H9 (cell line): ENCODE data around the gene EIF3K. TPM values are rescaled to one million over a fixed set of nuclear protein-coding genes. Genes with fewer than 3 reads are reported as not detected.
A peak's percentile ranks its signal among the peaks of the same experiment; 100 is the strongest.

Source experiments
- DNase-seq: peaks from one replicate; pipeline ENCODE4 v3.0.0-alpha.2; 2017
- H2AFZ ChIP-seq: one replicate; pipeline ENCODE4 v1.6.1; 2013; ENCODE audit warnings: mild to moderate bottlenecking, low read length, control low read depth, moderate library complexity
- H2AK5ac ChIP-seq: 2 replicates; pipeline ENCODE4 v1.6.1; 2013; ENCODE audit warnings: low read length, control low read depth, mixed read lengths; ENCODE audit not compliant: insufficient read length
- H2BK120ac ChIP-seq: one replicate; pipeline ENCODE4 v1.6.1; 2013; ENCODE audit warnings: low read depth, mild to moderate bottlenecking, low read length, control low read depth, inconsistent platforms; ENCODE audit not compliant: poor library complexity, severe bottlenecking
- H2BK12ac ChIP-seq: 2 replicates; pipeline ENCODE4 v1.6.1; 2013; ENCODE audit warnings: low read length, control low read depth, mixed read lengths, low read depth; ENCODE audit not compliant: insufficient read length
- H2BK15ac ChIP-seq: 2 replicates; pipeline ENCODE4 v1.6.1; 2013; ENCODE audit warnings: low read depth, low read length, control low read depth
- H2BK20ac ChIP-seq: one replicate; pipeline ENCODE4 v1.6.1; 2013; ENCODE audit warnings: low read depth, mild to moderate bottlenecking, low read length, control low read depth, inconsistent platforms; ENCODE audit not compliant: poor library complexity, severe bottlenecking
- H2BK5ac ChIP-seq: 2 replicates; pipeline ENCODE4 v1.6.1; 2013; ENCODE audit warnings: low read length, control low read depth, mixed read lengths; ENCODE audit not compliant: insufficient read length
- H3K14ac ChIP-seq: 2 replicates; pipeline ENCODE4 v1.6.1; 2013; ENCODE audit warnings: low read length, control low read depth; ENCODE audit not compliant: insufficient read depth
- H3K18ac ChIP-seq: 2 replicates; pipeline ENCODE4 v1.6.1; 2013; ENCODE audit warnings: low read depth, mild to moderate bottlenecking, mixed read lengths, low read length, control low read depth; ENCODE audit not compliant: insufficient read length
- H3K23ac ChIP-seq: 2 replicates; pipeline ENCODE4 v1.6.1; 2013; ENCODE audit warnings: low read length, control low read depth, mixed read lengths, low read depth; ENCODE audit not compliant: insufficient read length
- H3K23me2 ChIP-seq: 2 replicates; pipeline ENCODE4 v1.6.1; 2013; ENCODE audit warnings: low read depth, mild to moderate bottlenecking, mixed read lengths, low read length, control low read depth; ENCODE audit not compliant: insufficient read length, poor library complexity, severe bottlenecking
- H3K27ac ChIP-seq: 2 replicates; pipeline ENCODE4 v1.5.1; 2013; ENCODE audit warnings: low read length, control low read depth, mixed read lengths, low read depth; ENCODE audit not compliant: insufficient read length
- H3K27me3 ChIP-seq: 2 replicates; pipeline ENCODE4 v1.6.1; 2013; ENCODE audit warnings: low read length, control low read depth, inconsistent platforms; ENCODE audit not compliant: insufficient read depth
- H3K4ac ChIP-seq: 2 replicates; pipeline ENCODE4 v1.6.1; 2013; ENCODE audit warnings: low read depth, mild to moderate bottlenecking, control low read depth, inconsistent platforms, low read length, moderate library complexity
- H3K4me1 ChIP-seq: 2 replicates; pipeline ENCODE4 v1.6.1; 2013; ENCODE audit warnings: low read length, control low read depth, inconsistent platforms; ENCODE audit not compliant: insufficient read depth
- H3K4me2 ChIP-seq: 2 replicates; pipeline ENCODE4 v1.6.1; 2013; ENCODE audit warnings: low read length, control low read depth, mixed read lengths; ENCODE audit not compliant: insufficient read length, insufficient read depth
- H3K56ac ChIP-seq: 2 replicates; pipeline ENCODE4 v1.6.1; 2013; ENCODE audit warnings: low read depth, mild to moderate bottlenecking, mixed read lengths, low read length, control low read depth; ENCODE audit not compliant: insufficient read length
- H3K79me1 ChIP-seq: 2 replicates; pipeline ENCODE4 v1.6.1; 2013; ENCODE audit warnings: low read depth, mild to moderate bottlenecking, moderate library complexity, low read length, control low read depth, inconsistent platforms; ENCODE audit not compliant: insufficient read depth, poor library complexity, severe bottlenecking
- H3K79me2 ChIP-seq: 2 replicates; pipeline ENCODE4 v1.6.1; 2013; ENCODE audit warnings: low read length, control low read depth, inconsistent platforms; ENCODE audit not compliant: insufficient read depth
- H3K9ac ChIP-seq: 2 replicates; pipeline ENCODE4 v1.6.1; 2013; ENCODE audit warnings: low read length, control low read depth, mixed read lengths; ENCODE audit not compliant: insufficient read length; ENCODE audit errors: extremely low read depth
- H3K9me3 ChIP-seq: one replicate; pipeline ENCODE4 v1.6.1; 2013; ENCODE audit warnings: low read depth, low read length, inconsistent platforms; ENCODE audit not compliant: control insufficient read depth
- H3T11ph ChIP-seq: one replicate; pipeline ENCODE4 v1.6.1; 2013; ENCODE audit warnings: mild to moderate bottlenecking, low read length, control low read depth, inconsistent platforms
- H4K20me1 ChIP-seq: one replicate; pipeline ENCODE4 v1.6.1; 2013; ENCODE audit not compliant: control insufficient read depth, insufficient read length, insufficient read depth
- H4K5ac ChIP-seq: 2 replicates; pipeline ENCODE4 v1.6.1; 2013; ENCODE audit warnings: low read depth, mild to moderate bottlenecking, mixed read lengths, low read length, control low read depth; ENCODE audit not compliant: insufficient read length
- H4K8ac ChIP-seq: replicated peaks from 2 replicates; pipeline ENCODE4 v1.6.1; 2013; ENCODE audit warnings: low read length, control low read depth, mixed read lengths, low read depth; ENCODE audit not compliant: insufficient read length
- H4K91ac ChIP-seq: 2 replicates; pipeline ENCODE4 v1.6.1; 2013; ENCODE audit warnings: low read depth, mild to moderate bottlenecking, moderate library complexity, mixed read lengths, low read length, control low read depth; ENCODE audit not compliant: insufficient read length
- H3K27ac Mint-ChIP-seq, 3 experiments: 2 replicates in 2 of 3; 3 replicates in 1 of 3; pipeline ENCODE4 v1.8.0; 2020 to 2021; ENCODE audit warnings: mixed read lengths in 3 of 3, mild to moderate bottlenecking in 1 of 3, moderate library complexity in 1 of 3
- H3K27me3 Mint-ChIP-seq: 2 replicates; pipeline ENCODE4 v1.8.0; 2021; ENCODE audit warnings: low read depth, mild to moderate bottlenecking, moderate library complexity, mixed read lengths
- H3K36me3 Mint-ChIP-seq, 3 experiments: 2 replicates in 2 of 3; 3 replicates in 1 of 3; pipeline ENCODE4 v1.8.0; 2020 to 2021; ENCODE audit warnings: low read depth in 3 of 3, mixed read lengths in 3 of 3; ENCODE audit not compliant: insufficient read depth in 1 of 3
- H3K4me1 Mint-ChIP-seq, 2 experiments: 2 replicates each; pipeline ENCODE4 v1.8.0; 2020; ENCODE audit warnings: mixed read lengths in 2 of 2
- H3K4me3 Mint-ChIP-seq, 2 experiments: 2 replicates in 1 of 2; 3 replicates in 1 of 2; pipeline ENCODE4 v1.8.0; 2020 to 2021; ENCODE audit warnings: mild to moderate bottlenecking in 2 of 2, mixed read lengths in 2 of 2, moderate library complexity in 1 of 2
- H3K9me3 Mint-ChIP-seq, 2 experiments: 2 replicates in 1 of 2; 3 replicates in 1 of 2; pipeline ENCODE4 v1.8.0; 2020; ENCODE audit warnings: mild to moderate bottlenecking in 2 of 2, mixed read lengths in 2 of 2, moderate library complexity in 1 of 2
- CTCF ChIP-seq: fragments of 200-600 bp; sonication (generic); conservative IDR thresholded peaks from 3 replicates; pipeline ENCODE4 v1.8.0; 2021; ENCODE audit warnings: antibody characterized with exemption, mild to moderate bottlenecking
- WGBS: extraction: QIAGEN DNeasy Blood & Tissue Kit; methylation state at CpG from one replicate; pipeline ENCODE4 v1.1.7; 2013; ENCODE audit warnings: missing lambda C conversion rate, low lambda C conversion rate, mixed read lengths; ENCODE audit not compliant: insufficient read length; ENCODE audit errors: extremely low coverage; 5-methylcytosine and 5-hydroxymethylcytosine counted together
- long read RNA-seq: library from polyadenylated mRNA; unstranded; transcript quantifications from one replicate; pipeline ENCODE4 v2.0.0, GENCODE V29; 2020
- total RNA-seq: library from RNA; stranded (reverse); gene quantifications from 2 replicates; pipeline ENCODE4 v1.2.1, GENCODE V29; 2021

EIF3K gene
- total RNA-seq, result 341 and 345 TPM in 2 replicates
- long read RNA-seq, transcript EIF3K-211 (7 exons, 670 nt), result minor isoform, 7 of 222 reads
- long read RNA-seq, transcript EIF3K-201 (8 exons, 864 nt), result major isoform, 167 of 222 reads
- long read RNA-seq, partial matches to known transcripts, result 15 of 222 reads
- long read RNA-seq, other reads (novel, unspliced or antisense), result 23 of 222 reads

DNA sequence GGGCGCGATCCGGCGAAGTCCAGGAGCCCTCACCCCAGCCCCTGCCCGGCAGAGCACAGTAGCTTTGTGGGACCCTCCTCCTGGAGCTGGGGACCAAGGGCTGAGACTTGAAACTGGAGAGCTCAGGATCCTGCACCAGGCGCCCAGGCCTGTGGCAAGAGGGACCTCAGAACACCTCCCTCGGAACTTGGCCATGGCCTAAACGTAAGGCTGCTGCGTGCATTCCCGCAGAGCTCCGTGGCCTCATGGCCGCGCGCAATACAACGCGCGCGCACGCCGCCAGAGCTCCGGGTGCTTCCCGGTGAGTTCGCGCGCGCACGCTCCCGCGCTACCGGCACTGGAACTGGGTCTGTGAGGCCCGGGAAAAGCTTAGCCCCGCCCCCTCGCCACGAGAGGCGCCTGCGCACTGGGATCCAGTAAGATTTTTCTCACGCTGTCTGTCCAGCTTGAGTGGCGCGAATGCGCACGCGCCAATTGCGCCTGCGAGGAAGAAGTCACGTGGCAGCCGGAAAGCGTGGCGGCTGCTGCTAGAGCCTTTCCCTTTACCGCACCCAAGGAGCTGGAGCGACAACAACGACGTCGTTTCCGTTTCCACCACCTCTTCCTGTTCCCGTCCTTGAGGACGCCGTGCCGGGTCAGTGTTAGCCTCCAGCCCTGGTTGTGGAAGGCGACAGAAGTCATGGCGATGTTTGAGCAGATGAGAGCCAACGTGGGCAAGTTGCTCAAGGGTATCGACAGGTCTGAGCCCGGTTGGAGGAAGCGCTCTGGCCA lies at the start of gene EIF3K:
Gene EIF3K (plus strand): TSS at position 599 of the 771 bp plus-strand sequence. CDS start 81 bp downstream, at position 680.
- Histone ChIP-seq H2AK5ac (no peak within 1 kb of the TSS), H3K23me2 (peaks cover 5% of the 10 kb centered on the region), H3K9ac (peak within 1 kb of the TSS; percentile 92), H2BK20ac (no peak within 1 kb of the TSS), H3K4me2 (peak within 1 kb of the TSS; percentile 99), H3K79me2 (peaks cover 4% of the 10 kb centered on the region; the same call in 1 of the 2 replicates), H2BK12ac (no peak within 1 kb of the TSS), H2BK5ac (no peak within 1 kb of the TSS), H3K56ac (no peak within 1 kb of the TSS), H4K8ac (peak within 1 kb of the TSS; percentile 38), H4K91ac (no peak within 1 kb of the TSS), H3K9me3 (no peaks in the 10 kb centered on the region), H3K23ac (no peak within 1 kb of the TSS), H3K14ac (peak within 1 kb of the TSS; percentile 36; the same call in 1 of the 2 replicates), H3K79me1 (peaks cover 3% of the 10 kb centered on the region), H3K4me1 (peaks cover 4% of the 10 kb centered on the region; the same call in 1 of the 2 replicates), H2BK15ac (no peak within 1 kb of the TSS), H3K27me3 (no peaks in the 10 kb centered on the region), H3K4ac (no peak within 1 kb of the TSS), H3K18ac (peak within 1 kb of the TSS; percentile 9), H4K20me1 (no peaks in the 10 kb centered on the region), H2AFZ (no peak within 1 kb of the TSS), H4K5ac (no peak within 1 kb of the TSS), H3T11ph (no peak within 1 kb of the TSS), H3K27ac (no peak within 1 kb of the TSS), H2BK120ac (no peak within 1 kb of the TSS)
- Mint-ChIP-seq H3K4me3 (peak within 1 kb of the TSS; percentile 100), H3K27ac (peak within 1 kb of the TSS; percentile 95 to 100 (median 97)), H3K27me3 (no peaks in the 10 kb centered on the region), H3K9me3 (no peaks in the 10 kb centered on the region; a peak in 1 of 5 replicates), H3K4me1 (peaks cover 18 to 29% of the 10 kb centered on the region in 2 experiments), H3K36me3 (peaks cover 20 to 40% (median 30%) of the 10 kb centered on the region in 3 experiments)
- DNase-seq, result peak; percentile 99
- WGBS, result no CpG with 5 or more reads among the region's 64 CpGs
- no peak for TF ChIP-seq CTCF
